Measurements from ENCODE around the gene JKAMP. TPM values are rescaled to one million over a fixed set of nuclear protein-coding genes. Genes with fewer than 3 reads are reported as not detected.

The JKAMP gene
- total and polyA plus RNA-seq, 2 donors from 2014 or later = 40.4 to 48.3 TPM

- peak overlapping the region; percentile 23 to 80 (median 61) for H3K4me3 ChIP-seq (ENCODE audit: low read length in 3 of 3)
- no peak for TF ChIP-seq CTCF (IDR thresholded peaks at IDR 0.05; ENCODE audit: borderline replicate concordance, extremely low read depth, insufficient read depth)
- H3K36me3 ChIP-seq (ENCODE audit: control insufficient read depth in 2 of 3, insufficient read depth in 3 of 3, low read length in 3 of 3) = peaks cover 0 to 3% (median 0%) of the 10 kb centered on the region in 3 donors
- no peaks in the 10 kb centered on the region for H3K9me3 ChIP-seq (ENCODE audit: control insufficient read depth in 2 of 3, insufficient read depth in 1 of 3, low read length in 3 of 3)
- no peak overlapping the region for H3K27ac ChIP-seq (ENCODE audit: low read depth in 2 of 2, low read length in 2 of 2)
- peaks cover 0 to 7% (median 0%) of the 10 kb centered on the region in 3 donors for H3K4me1 ChIP-seq (ENCODE audit: control insufficient read depth in 2 of 3, insufficient read depth in 2 of 3, low read depth in 1 of 3, low read length in 3 of 3)
- no peak for FAIRE-seq
- H3K9ac ChIP-seq (ENCODE audit: low read length in 3 of 3) = no peak overlapping the region
- no peaks in the 10 kb centered on the region for H3K27me3 ChIP-seq (ENCODE audit: control insufficient read depth, insufficient read depth, low read length)
- DNase-seq = peak in 3 of 5 donors; percentile 43 to 78 (median 57)
- intact Hi-C loops (cut with DNase I) = no loop called here
Measured at GRCh38 chr14:59463787-59464485, 20.4 kb upstream of the JKAMP start.

DNA sequence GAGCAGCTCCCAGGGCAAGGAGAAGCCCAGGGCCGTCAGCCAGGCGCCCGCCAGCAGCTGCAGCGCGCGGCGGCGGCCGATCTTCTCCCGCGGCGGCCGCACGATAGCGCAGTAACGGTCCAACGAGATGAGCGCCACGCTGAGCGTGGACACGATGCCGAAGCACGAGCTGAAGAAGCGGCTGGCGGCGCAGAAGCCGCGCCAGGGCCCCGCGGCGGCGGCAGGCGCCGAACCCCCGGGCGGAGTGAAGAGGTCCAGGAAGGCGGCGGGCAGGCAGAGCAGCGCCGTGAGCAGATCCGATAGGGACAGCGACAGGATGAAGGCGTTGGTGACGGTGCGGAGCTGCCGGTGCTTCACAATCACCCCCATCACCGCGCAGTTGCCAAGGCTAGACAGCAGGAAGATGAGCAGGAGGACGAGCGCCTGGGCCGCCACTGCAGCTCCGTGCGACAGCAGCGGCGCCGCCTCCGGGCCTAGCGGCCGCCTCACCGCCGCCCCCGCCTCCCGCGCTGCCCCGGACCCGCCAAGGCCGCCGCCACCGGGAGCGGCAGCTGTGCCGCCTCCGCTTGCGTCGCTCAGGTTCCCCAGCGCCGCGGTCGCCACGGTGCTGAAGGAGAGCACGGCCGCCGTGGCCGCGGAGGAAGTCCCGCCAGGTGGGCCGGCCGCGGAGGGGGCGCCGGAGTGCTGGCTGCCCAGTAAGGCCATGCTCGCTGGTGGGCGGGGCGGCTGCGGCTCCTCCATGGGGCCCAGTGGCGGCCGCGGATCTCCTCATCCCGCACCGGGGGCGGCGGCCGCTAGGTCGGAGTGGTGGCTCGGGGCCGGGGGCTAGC is 19.6 kb upstream of the JKAMP start:
- DNase-seq (peak; percentile 72 to 90 (median 87)), FAIRE-seq (no peak)
- Histone ChIP-seq H3K9me3 (ENCODE audit: control insufficient read depth in 2 of 3, insufficient read depth in 1 of 3, low read length in 3 of 3) (no peaks in the 10 kb centered on the region), H3K36me3 (ENCODE audit: control insufficient read depth in 2 of 3, insufficient read depth in 3 of 3, low read length in 3 of 3) (peaks cover 0 to 5% (median 0%) of the 10 kb centered on the region in 3 donors), H3K27me3 (ENCODE audit: control insufficient read depth, insufficient read depth, low read length) (no peaks in the 10 kb centered on the region), H3K27ac (ENCODE audit: low read depth in 2 of 2, low read length in 2 of 2) (peak overlapping the region; percentile 19 to 49), H3K4me1 (ENCODE audit: control insufficient read depth in 2 of 3, insufficient read depth in 2 of 3, low read depth in 1 of 3, low read length in 3 of 3) (peaks cover 0 to 7% (median 0%) of the 10 kb centered on the region in 3 donors), H3K9ac (ENCODE audit: low read length in 3 of 3) (peak overlapping the region in 2 of 3 donors; percentile 26 to 36), H3K4me3 (ENCODE audit: low read length in 3 of 3) (peak overlapping the region; percentile 61 to 80 (median 63))
- intact Hi-C loops (cut with DNase I) = no loop called here
- no peak for TF ChIP-seq CTCF (IDR thresholded peaks at IDR 0.05; ENCODE audit: borderline replicate concordance, extremely low read depth, insufficient read depth)

GRCh38 chr14:59465316-59466135 is 18.8 kb upstream of the JKAMP start, which contains the start of gene GPR135:
Gene GPR135 (minus strand): TSS chr14:59465380. CDS start chr14:59465226, 154 bp downstream.
- no peak for TF ChIP-seq CTCF (IDR thresholded peaks at IDR 0.05; ENCODE audit: borderline replicate concordance, extremely low read depth, insufficient read depth)
- Histone ChIP-seq H3K27ac (ENCODE audit: low read depth in 2 of 2, low read length in 2 of 2) (peak within 1 kb of the TSS; percentile 19 to 49), H3K9ac (ENCODE audit: low read length in 3 of 3) (peak within 1 kb of the TSS; percentile 24 to 36 (median 26)), H3K9me3 (ENCODE audit: control insufficient read depth in 2 of 3, insufficient read depth in 1 of 3, low read length in 3 of 3) (no peaks in the 10 kb centered on the region), H3K4me1 (ENCODE audit: control insufficient read depth in 2 of 3, insufficient read depth in 2 of 3, low read depth in 1 of 3, low read length in 3 of 3) (peaks cover 0 to 7% (median 0%) of the 10 kb centered on the region in 3 donors), H3K27me3 (ENCODE audit: control insufficient read depth, insufficient read depth, low read length) (no peaks in the 10 kb centered on the region), H3K36me3 (ENCODE audit: control insufficient read depth in 2 of 3, insufficient read depth in 3 of 3, low read length in 3 of 3) (peaks cover 0 to 13% (median 0%) of the 10 kb centered on the region in 3 donors), H3K4me3 (ENCODE audit: low read length in 3 of 3) (peak within 1 kb of the TSS; percentile 61 to 80 (median 63))
- FAIRE-seq (no peak), DNase-seq (peak in 3 of 5 donors; percentile 58 to 74 (median 68))
- intact Hi-C loops (cut with DNase I) = no loop called here

Data from kidney (tissue), 14 donors.